GM21737 (cell line): ENCODE measurements around the gene NUDT14.

ENCODE experiments used
- ATAC-seq: cut with Tn5 transposase; IDR thresholded peaks from one replicate; pipeline ENCODE4 v1.9.1; 2021; ENCODE audit warnings: mild to moderate bottlenecking, moderate library complexity; ENCODE audit not compliant: unreplicated experiment

Gene NUDT14

GRCh38 chr14:105147671-105148603 lies 33.2 kb downstream of the NUDT14 start:
- ATAC-seq = no peak

- ATAC-seq = no peak
These were observed 34.0 kb downstream of the NUDT14 start for GRCh38 chr14:105146976-105147635.

- no peak for ATAC-seq
These were observed 34.7 kb downstream of the NUDT14 start for GRCh38 chr14:105146181-105146975.

GRCh38 chr14:105145381-105146180 lies 35.5 kb downstream of the NUDT14 start:
- no peak for ATAC-seq

GRCh38 chr14:105144666-105145380 lies 36.3 kb downstream of the NUDT14 start:
- no peak for ATAC-seq

GRCh38 chr14:105144026-105144665 lies 37.0 kb downstream of the NUDT14 start:
- no peak for ATAC-seq

GRCh38 chr14:105143451-105144025 lies 37.6 kb downstream of the NUDT14 start:
- ATAC-seq = no peak

- ATAC-seq = no peak
These were observed 38.3 kb downstream of the NUDT14 start for GRCh38 chr14:105142651-105143450.

- ATAC-seq = no peak
These were observed 39.4 kb downstream of the NUDT14 start for GRCh38 chr14:105141486-105142281.

GRCh38 chr14:105141026-105141425 lies 40.1 kb downstream of the NUDT14 start:
- no peak for ATAC-seq

- ATAC-seq = no peak
These were observed 40.5 kb downstream of the NUDT14 start for GRCh38 chr14:105140581-105140980.

GRCh38 chr14:105139831-105140239 lies 41.3 kb downstream of the NUDT14 start:
- ATAC-seq = no peak

GRCh38 chr14:105139212-105139825 lies 41.8 kb downstream of the NUDT14 start:
- no peak for ATAC-seq

GRCh38 chr14:105138551-105139111 lies 42.5 kb downstream of the NUDT14 start:
- ATAC-seq = no peak

- ATAC-seq = no peak
These were observed 43.0 kb downstream of the NUDT14 start for GRCh38 chr14:105138021-105138541.

GRCh38 chr14:105137481-105138020 lies 43.6 kb downstream of the NUDT14 start:
- ATAC-seq = no peak
